SW480 (cell line): ENCODE measurements around the gene HOXA10.

Experiments used
- DNase-seq: peaks from one replicate; pipeline ENCODE4 v3.0.0-alpha.2; 2016; ENCODE audit warnings: low spot score

The HOXA10 gene

DNA sequence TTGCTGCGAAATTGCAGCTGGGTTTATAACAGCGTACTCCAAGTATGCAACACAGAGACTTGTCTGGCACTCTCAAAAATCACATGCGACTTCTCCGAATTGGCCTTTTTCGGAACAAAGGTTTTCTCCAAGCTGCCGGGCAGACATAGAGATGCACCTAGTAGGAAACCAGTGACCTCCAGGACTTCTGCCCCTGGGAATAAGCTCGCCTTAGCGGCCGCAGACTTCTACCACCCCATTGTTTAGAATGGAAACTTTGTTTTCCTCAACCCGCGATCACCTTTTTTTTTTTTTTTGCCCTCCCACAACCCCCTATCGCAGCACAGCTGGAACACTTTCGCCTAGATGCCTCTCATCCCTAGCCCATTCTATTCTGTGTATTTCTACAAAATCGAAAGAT, 4.9 kb upstream of the HOXA10 start:
- DNase-seq: peak; percentile 53

DNA sequence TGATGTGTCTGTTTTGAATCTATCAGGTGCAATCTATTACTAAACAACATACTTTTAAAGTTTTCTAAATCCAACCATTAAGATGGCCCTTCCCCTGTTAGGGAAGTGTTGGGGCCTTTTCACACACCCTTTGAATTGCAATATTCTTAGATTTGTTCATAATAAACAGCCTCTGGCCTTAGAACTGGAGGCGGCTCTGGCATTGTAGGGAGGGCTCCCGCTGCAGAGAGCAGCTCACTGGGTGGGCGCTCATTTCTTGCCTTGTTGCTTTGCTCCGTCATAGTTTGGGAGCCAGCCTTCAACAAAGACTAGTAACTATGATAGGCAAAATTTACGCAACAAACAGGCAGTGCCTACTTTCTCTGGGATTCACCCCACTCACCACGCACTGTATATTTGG, 4.2 kb upstream of the HOXA10 start:
- peak; percentile 66 for DNase-seq

- DNase-seq: peak; percentile 32
These were observed 3.7 kb upstream of the HOXA10 start for GRCh38 chr7:27177795-27178320.

- peak; percentile 45 for DNase-seq
These were observed 3.1 kb upstream of the HOXA10 start for GRCh38 chr7:27176962-27177794.

GRCh38 chr7:27176524-27176845, 2.4 kb upstream of the HOXA10 start:
- no peak for DNase-seq

DNA sequence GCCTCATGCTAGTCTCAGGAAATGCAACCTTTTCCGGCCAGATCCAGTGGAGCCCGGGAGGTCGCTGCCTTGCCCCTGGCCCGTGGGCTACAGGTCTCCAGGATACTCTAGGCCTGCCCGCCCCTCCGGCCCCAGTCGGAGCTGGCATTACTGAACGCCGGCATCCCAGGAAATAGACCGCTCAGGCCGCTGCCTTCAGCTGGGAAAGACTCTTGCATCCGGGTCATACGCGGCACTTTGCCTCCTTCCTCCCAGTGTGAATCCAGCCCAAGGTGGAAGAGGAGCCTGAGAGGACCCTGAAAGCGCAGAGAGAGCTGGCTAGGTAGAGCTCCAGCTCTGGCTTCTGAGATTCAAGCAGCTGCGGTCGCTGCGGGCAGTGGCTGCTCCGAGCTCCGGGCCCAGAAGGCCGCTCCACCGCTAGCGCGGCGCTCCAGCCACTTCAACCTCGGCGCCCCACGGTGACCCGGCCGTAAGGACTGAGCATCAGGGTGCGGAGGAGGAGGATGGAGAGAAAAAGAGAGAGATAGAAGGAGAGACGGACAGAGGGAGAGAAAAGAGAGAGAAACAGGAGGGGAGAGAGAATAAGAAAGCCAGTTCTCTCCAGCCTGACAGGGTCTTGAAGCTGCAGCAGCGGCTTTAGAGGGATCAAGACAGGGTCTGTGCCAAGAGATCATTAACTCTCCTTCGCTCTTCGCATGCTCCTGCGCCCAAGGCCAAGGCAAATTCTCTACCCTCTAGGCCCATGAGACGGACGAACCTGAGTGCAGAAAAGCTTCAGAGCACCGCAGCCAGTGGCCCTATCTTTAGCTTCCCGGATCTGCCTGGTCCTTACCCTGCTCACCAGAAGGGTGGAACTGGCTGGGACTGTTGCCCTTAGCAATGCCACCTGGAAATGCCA, 1.8 kb upstream of the HOXA10 start:
- peak; percentile 54 for DNase-seq

GRCh38 chr7:27174874-27175625, 930 bp upstream of the HOXA10 start:
- DNase-seq: peak; percentile 90

DNA sequence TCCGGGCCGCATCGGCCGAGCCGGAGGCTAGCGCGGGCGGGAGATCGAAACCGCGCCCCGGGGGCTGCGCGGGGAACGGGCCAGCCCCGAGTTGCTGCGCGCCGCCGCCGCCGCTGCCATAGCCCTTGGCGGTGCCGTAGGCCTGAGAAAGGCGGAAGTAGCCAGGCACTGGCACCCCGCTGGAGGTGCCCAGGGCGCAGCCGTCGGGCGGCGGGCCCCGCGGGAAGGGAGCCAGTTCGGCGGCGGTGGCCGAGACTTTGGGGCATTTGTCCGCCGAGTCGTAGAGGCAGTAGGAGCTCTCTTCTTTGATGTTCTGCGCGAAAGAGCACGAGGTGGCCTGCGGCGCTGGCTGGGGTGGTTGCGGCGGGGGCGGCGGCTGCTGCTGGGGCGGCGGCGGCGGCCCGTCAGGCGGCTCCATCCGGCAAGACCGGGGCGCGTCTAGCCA, 587 bp downstream of the HOXA10 start:
- peak; percentile 66 for DNase-seq

GRCh38 chr7:27172823-27173510, 1.2 kb downstream of the HOXA10 start:
- DNase-seq: peak; percentile 69

DNA sequence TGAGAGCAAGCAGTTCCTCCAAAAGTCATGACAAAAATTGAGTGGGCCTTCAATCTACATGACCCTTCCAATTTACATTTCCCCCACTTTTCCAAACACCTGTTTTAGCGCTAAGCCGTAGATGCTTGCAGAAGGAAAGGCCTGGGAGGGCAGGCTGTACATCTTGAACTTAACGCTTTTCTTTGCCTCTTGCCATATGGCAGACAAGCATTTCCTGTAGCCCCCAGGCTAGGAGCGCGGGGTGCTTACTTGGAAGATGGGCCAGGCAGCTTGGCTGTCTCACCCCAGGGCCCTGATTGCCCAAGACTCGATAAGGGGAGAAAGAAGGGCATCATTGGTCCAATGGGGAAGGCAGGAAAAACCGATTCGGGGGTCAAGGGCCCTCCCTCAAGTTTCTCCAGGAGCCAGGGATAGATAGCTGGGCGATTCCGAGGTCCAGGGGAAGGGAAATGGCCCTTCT, 1.8 kb downstream of the HOXA10 start:
- DNase-seq: peak; percentile 64

- peak; percentile 77 for DNase-seq
These were observed 2.3 kb downstream of the HOXA10 start for GRCh38 chr7:27171637-27172314.

DNA sequence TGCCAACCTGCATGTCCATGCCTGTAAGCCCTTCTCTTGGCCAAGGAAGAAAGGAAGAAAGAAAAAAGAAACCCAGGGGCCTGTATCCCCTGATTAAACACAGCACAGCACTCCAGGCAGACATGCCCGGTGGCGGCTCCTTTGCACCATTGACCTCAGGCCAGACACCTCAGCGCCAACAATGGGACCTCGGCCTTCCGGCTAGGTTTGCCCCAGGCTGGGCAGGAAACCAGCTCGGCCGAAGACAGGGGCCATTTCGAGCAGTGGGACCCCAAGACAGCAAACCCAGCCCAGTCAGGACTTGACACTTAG, 2.8 kb downstream of the HOXA10 start:
- peak; percentile 58 for DNase-seq

GRCh38 chr7:27170426-27171324, 3.4 kb downstream of the HOXA10 start:
- peak; percentile 68 for DNase-seq

DNA sequence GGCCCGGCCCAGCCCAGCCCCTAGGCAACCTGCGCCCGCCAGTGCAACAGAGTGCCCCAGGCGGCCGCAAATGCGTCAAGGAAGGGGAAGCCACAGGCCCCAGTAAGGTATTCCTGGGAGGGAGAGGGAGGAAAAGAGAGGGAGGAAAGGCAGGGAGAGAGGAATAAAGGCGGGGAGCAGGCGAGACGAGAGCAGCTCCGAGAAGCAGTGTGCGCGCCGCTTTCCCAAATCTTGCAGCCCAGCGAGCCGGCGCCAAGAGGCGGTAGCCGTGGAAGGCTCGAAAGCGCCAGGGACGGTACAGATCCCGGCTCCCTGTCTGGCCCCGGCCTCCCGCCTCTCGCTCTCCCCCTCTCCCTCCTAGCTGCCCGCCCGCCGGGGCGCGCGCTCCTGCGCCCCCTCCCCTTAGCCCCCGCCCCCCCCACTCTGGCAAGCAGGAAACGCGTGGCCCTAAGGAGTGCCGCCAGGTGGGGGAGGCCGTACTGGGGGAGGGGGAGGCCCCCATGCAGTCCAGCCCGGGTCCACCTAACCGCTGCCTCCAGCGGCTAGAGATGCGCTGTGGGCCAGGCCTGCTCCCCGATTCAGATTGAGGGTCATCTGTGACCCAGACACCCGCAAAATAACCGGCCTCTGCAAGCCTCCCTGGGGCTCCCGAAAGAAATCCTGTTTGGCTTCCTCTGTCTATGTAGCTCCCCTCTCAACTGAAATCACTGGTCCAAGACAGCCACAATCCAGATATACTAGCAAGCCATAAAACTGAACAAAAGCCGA, 4.3 kb downstream of the HOXA10 start:
- DNase-seq: peak; percentile 77

DNA sequence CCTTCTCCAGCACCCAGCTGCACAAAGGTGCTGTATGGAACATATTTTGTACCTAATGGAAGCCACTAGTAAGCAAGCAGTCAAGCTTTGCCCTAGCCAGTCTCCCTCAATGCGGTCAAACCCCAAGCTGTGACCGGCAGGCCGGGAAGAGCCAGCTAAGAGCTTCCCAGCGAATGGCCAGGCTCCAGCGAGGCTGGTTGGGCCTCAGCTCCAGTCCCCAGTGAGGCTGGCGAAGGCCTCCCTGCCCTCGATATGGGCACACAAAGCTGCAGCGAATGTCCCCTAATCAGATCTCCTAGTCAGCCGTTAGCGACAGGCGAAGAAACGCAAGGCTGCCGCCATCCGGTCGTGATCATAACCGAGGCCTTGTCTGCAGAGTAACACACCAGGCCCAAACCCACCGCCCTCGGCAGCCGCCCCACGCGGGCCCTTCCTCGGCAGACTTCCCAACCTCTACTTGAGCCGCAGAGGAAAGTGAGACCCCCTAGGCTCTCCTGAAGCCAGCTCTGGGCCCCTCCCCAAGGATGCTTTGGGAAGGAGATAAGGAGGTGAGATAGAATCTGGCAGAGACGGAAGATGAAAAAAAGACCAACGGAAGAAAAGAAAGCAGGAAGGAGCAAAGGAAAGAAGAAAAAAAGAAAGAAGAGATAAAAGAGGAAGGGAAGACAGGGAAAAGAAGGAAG, 5.7 kb downstream of the HOXA10 start:
- peak; percentile 89 for DNase-seq

DNA sequence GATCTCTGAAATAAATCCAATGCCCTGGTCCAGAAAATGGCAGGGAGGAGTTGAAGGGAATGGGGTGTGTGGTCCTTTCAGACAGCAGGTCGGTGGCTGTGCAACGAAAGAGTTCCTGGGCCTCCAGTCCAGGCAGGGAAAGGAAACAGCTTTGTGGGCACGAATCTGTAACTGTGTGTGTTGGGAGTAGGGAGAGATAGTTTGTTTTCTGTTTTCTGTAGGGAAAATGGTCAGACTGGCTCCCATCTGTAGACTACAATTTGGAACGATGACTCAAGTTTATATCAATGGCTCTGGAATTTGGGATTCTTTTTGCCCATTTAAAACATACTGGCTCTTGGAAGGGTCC, 6.2 kb downstream of the HOXA10 start:
- DNase-seq: peak; percentile 52

DNA sequence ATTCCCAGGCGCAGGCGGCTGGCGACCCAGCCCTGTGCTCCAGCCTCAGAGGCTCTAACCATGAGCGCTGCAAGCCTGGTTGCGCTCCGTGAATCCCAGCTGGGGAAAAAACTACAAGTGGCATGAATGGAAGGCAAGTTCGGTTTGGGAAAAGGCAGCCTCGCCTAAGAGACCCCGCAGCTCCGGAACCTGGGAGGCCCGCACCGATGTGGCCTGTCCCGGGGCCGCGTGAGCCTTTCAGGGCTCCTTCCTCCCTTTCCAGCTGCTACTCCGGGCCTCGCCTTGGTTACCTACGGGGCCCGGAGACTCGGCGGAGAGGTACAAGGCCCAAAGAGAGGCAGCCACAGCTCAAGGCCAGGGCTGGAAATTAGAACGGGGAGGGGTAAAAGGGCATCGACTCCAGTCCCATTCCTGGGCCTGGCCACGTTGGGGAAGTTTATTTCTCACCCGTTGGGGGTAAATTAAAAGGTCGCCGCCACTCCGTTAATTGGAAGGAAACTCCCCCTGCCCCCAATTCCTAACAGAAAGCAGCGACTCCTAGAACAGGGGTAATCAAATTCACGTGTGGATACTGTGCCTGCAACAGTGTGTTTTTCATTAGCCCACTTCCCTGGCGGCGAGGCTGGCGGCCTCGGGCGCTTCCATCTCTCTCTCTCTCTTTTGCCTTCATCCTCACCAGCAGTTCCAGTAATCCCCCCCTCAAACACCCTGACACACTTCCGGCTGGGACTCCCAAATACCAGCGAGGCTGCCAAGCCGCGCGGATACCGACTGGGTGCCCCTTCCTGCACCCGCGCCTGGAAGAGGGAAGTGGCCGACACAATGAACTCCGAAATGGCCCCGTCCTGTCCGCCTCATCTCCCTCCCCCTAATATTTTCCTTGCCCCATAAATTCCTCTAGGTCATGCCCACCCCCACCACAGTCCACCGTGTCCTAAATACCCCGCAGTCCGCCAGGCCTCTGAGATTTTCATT, 7.3 kb downstream of the HOXA10 start:
- peak; percentile 77 for DNase-seq
